Prostate gland (tissue), 2 donors: ENCODE data around the gene LUC7L2. TPM values are rescaled to one million over a fixed set of nuclear protein-coding genes. Genes with fewer than 3 reads are reported as not detected.
A peak's percentile ranks its signal among the peaks of the same experiment; 100 is the strongest.

Source experiments
- DNase-seq: peaks from one replicate; pipeline ENCODE4 v3.0.0-alpha.2; 2019; ENCODE audit warnings: low spot score
- H3K27ac ChIP-seq, 2 donors: fragments of 200-600 bp; sonication (generic); 2 replicates each; pipeline ENCODE4 v1.5.1; 2017 to 2019
- H3K27me3 ChIP-seq: fragments of 200-600 bp; sonication (generic); replicated peaks from 2 replicates; pipeline ENCODE4 v1.5.1; 2019; ENCODE audit not compliant: insufficient read depth
- H3K36me3 ChIP-seq, 2 donors: fragments of 200-600 bp; sonication (generic); 1 replicate in 1 of 2; 2 replicates in 1 of 2; pipeline versions ENCODE4 v1.5.1 to v1.8.1; 2017 to 2019
- H3K4me1 ChIP-seq: fragments of 200-600 bp; sonication (generic); replicated peaks from 2 replicates; pipeline ENCODE4 v1.5.1; 2019
- H3K4me3 ChIP-seq, 2 donors: fragments of 200-600 bp; sonication (generic); 2 replicates each; pipeline ENCODE4 v1.5.1; 2017 to 2019
- H3K9me3 ChIP-seq: fragments of 200-600 bp; sonication (generic); 2 replicates; pipeline ENCODE4 v1.5.1; 2017
- POLR2A ChIP-seq: fragments of 450-650 bp; IDR thresholded peaks from one replicate; pipeline ENCODE4 v1.6.1; 2016; ENCODE audit warnings: antibody characterized with exemption, mild to moderate bottlenecking
- POLR2AphosphoS5 ChIP-seq: sonication (generic); formaldehyde crosslinking; IDR thresholded peaks from one replicate; pipeline ENCODE4 v1.6.1; 2017; ENCODE audit warnings: antibody characterized with exemption
- WGBS: methylation state at CpG from one replicate; pipeline ENCODE4 v1.1.5; 2018; 5-methylcytosine and 5-hydroxymethylcytosine counted together
- intact Hi-C: fragments of 100-400 bp; cut with DNase I; formaldehyde crosslinking; loops from one replicate; pipeline ENCODE4 v1.14.2; 2022
- total RNA-seq, 2 donors: library from RNA; depleted of rRNA; stranded (reverse); fragments of >200 nt; gene quantifications; one replicate each; pipeline ENCODE4 v1.1.0, GENCODE V29; 2016
- TF ChIP-seq, protein P1 (sequence below), 4 experiments: fragments of 200-600 bp in 2 of 4; fragments of 450-650 bp in 2 of 4; sonication (generic) in 2 of 4; IDR thresholded peaks; 1 replicate in 3 of 4; 2 replicates in 1 of 4; pipeline ENCODE4 v1.5.1; 2016 to 2019; ENCODE audit warnings: antibody characterized with exemption in 4 of 4, mild to moderate bottlenecking in 2 of 4, moderate library complexity in 2 of 4

LUC7L2 gene
- total RNA-seq, 2 donors from 2014 or later, result 71.2 to 81.7 TPM

DNA sequence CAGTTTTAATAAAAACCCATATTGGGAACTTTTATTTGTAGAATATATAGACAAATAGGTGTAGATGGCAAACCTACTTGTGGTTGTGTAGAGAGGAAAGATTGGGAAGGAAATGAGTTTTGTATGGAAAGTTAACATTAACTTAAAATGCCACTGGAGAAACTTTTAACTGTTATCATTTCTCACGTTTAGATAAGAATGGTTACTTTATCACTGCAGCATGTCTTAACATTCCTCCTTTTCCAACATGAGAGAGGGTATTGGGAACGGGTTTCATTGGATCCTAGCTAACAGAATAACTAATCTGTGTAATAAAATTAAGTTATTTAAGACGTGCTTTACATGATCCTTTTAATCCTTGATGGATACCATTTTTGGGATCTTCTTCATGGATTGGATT is 1.8 kb downstream of the LUC7L2 start:
- Histone ChIP-seq H3K27ac (peak overlapping the region; percentile 99 to 100), H3K9me3 (no peaks in the 10 kb centered on the region), H3K27me3 (no peaks in the 10 kb centered on the region), H3K4me3 (peak overlapping the region; percentile 75 to 98), H3K4me1 (no peaks in the 10 kb centered on the region), H3K36me3 (no peaks in the 10 kb centered on the region)
- 10% methylated on average over 3 of the region's 3 CpGs for whole genome bisulfite sequencing
- no peak for DNase-seq
- intact Hi-C loops, result loop anchor here (10.0 kb wide), 2 partner anchors 127 to 703 kb away; partner anchors contain the start of genes PARP12 and UBN2
- TF ChIP-seq, protein P1, sequence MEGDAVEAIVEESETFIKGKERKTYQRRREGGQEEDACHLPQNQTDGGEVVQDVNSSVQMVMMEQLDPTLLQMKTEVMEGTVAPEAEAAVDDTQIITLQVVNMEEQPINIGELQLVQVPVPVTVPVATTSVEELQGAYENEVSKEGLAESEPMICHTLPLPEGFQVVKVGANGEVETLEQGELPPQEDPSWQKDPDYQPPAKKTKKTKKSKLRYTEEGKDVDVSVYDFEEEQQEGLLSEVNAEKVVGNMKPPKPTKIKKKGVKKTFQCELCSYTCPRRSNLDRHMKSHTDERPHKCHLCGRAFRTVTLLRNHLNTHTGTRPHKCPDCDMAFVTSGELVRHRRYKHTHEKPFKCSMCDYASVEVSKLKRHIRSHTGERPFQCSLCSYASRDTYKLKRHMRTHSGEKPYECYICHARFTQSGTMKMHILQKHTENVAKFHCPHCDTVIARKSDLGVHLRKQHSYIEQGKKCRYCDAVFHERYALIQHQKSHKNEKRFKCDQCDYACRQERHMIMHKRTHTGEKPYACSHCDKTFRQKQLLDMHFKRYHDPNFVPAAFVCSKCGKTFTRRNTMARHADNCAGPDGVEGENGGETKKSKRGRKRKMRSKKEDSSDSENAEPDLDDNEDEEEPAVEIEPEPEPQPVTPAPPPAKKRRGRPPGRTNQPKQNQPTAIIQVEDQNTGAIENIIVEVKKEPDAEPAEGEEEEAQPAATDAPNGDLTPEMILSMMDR (IDR thresholded peaks at IDR 0.05), result no peak
- no peak for TF ChIP-seq POLR2A
- TF ChIP-seq POLR2AphosphoS5, result no peak

DNA sequence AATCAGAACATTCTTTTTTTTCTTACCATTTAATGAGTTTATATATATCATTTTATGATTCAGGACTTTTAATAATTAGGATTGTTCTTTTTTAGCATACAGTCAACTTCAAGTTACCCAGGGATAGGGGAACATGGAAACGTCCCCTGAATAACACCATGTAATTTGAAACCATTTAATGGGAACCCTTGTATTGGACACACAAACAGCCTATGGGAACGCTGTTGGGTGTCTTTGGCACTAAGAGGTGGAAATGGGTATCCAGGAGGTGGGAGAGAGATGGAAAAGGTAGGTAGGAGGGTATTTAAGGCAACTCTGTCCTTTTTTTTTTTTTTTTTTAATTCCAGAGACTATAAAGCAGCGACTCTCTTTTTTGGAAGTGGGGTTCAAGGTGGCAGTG is 2.6 kb downstream of the LUC7L2 start:
- Histone ChIP-seq H3K9me3 (no peaks in the 10 kb centered on the region), H3K36me3 (no peaks in the 10 kb centered on the region), H3K4me1 (no peaks in the 10 kb centered on the region), H3K27ac (peak overlapping the region; percentile 99 to 100), H3K27me3 (no peaks in the 10 kb centered on the region), H3K4me3 (no peak overlapping the region)
- intact Hi-C loops, result loop anchor here (10.0 kb wide), 2 partner anchors 128 to 702 kb away; partner anchors contain the start of genes PARP12 and UBN2
- WGBS, result 28% methylated on average over 3 of the region's 3 CpGs
- no peak for DNase-seq
- no peak for TF ChIP-seq POLR2A
- TF ChIP-seq, protein P1 (IDR thresholded peaks at IDR 0.05), result no peak
- no peak for TF ChIP-seq POLR2AphosphoS5

DNA sequence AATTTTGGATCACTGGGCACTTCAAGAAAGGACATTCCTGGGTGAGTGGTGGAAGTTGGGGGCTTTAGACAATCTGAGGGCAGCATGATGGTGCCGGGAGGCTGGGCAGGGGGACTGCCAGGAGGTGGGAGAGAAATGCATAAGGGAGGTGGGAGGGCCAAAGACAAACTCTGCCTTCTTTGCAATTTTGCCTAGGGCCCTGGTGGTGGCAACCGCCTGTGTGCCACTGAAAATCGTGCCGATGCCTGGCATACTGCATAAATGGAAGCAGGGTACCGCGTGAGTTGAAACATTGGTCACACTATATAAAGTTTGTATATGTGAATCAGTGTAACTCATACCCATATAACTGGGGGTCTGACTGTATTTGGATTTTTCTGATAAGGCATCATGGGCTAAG is 3.3 kb downstream of the LUC7L2 start:
- intact Hi-C loops, result loop anchor here (10.0 kb wide), 2 partner anchors 128 to 702 kb away; partner anchors contain the start of genes PARP12 and UBN2
- no peak for TF ChIP-seq POLR2A
- no peak for TF ChIP-seq POLR2AphosphoS5
- TF ChIP-seq, protein P1 (IDR thresholded peaks at IDR 0.05), result no peak
- Histone ChIP-seq H3K9me3 (no peaks in the 10 kb centered on the region), H3K4me1 (no peaks in the 10 kb centered on the region), H3K27me3 (no peaks in the 10 kb centered on the region), H3K27ac (peak overlapping the region; percentile 99 to 100), H3K36me3 (no peaks in the 10 kb centered on the region), H3K4me3 (no peak overlapping the region)
- no peak for DNase-seq
- 54% methylated on average over 6 of the region's 6 CpGs for WGBS

DNA sequence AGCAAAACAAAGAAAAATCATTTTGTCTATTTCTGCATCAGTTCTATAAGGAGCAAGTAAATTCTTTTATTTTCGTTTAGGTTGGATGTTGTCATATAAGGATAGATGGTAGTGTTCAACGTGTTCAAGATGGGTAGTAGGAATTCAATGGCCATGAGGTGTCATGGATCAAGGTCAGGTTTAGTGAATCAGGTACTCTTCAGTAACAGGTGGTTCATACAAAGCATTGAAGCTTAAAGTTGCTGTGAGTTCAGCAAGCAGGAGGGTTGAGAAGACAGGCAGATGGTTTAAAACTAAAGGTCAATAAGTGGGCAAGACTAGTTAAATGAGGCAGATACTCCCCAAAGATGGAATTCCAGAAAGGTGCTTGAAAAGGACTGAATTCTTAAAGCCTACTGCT is 5.6 kb downstream of the LUC7L2 start:
- Histone ChIP-seq H3K27me3 (no peaks in the 10 kb centered on the region), H3K4me3 (no peak overlapping the region), H3K27ac (no peak overlapping the region), H3K9me3 (no peaks in the 10 kb centered on the region), H3K36me3 (no peaks in the 10 kb centered on the region), H3K4me1 (no peaks in the 10 kb centered on the region)
- 62% methylated on average over 2 of the region's 2 CpGs for WGBS
- no peak for DNase-seq
- TF ChIP-seq POLR2A, result no peak
- intact Hi-C loops, result loop anchor here (10.0 kb wide), 2 partner anchors 131 to 699 kb away; partner anchors contain the start of genes PARP12 and UBN2

DNA sequence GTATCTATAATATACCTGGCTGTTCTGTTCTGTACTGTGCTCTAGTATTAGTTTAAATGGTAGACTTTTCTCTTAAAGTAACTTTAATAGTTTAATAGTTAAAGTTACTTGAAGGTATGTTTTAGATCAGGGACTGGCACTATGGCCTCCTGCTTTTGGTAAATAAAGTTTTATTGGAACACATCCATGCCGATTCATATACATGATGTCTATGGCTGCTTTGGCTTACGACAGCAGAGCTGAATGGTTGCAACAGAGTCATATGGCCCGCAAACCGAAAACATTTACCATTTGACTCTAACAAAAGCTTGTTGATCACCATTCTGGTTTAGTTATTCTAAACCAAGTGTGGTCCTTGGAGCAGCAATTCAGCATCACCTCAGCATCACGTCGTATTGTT is 6.7 kb downstream of the LUC7L2 start:
- WGBS, result 95% methylated on average over 6 of the region's 6 CpGs
- Histone ChIP-seq H3K27ac (no peak overlapping the region), H3K4me1 (no peaks in the 10 kb centered on the region), H3K36me3 (no peaks in the 10 kb centered on the region), H3K4me3 (no peak overlapping the region), H3K27me3 (no peaks in the 10 kb centered on the region), H3K9me3 (no peaks in the 10 kb centered on the region)
- TF ChIP-seq POLR2A, result no peak
- TF ChIP-seq, protein P1 (IDR thresholded peaks at IDR 0.05), result no peak
- no peak for TF ChIP-seq POLR2AphosphoS5
- no peak for DNase-seq
- intact Hi-C loops, result loop anchor here (10.0 kb wide), 2 partner anchors 132 to 698 kb away; partner anchors contain the start of genes PARP12 and UBN2
